Ovary (tissue), 3 donors: ENCODE data around the gene TRIO.

Source experiments
- EP300 ChIP-seq: sonication (generic); formaldehyde crosslinking; IDR thresholded peaks from one replicate; pipeline ENCODE4 v1.6.1; 2017; ENCODE audit warnings: antibody characterized with exemption
- POLR2A ChIP-seq: fragments of 450-650 bp; IDR thresholded peaks from one replicate; pipeline ENCODE4 v1.6.1; 2017; ENCODE audit warnings: antibody characterized with exemption, mild to moderate bottlenecking, moderate library complexity
- TF ChIP-seq, protein P1 (sequence below), 3 donors: fragments of 450-650 bp in 2 of 3; fragments of 200-600 bp in 1 of 3; IDR thresholded peaks; one replicate each; pipeline versions ENCODE4 v1.5.1 to v1.8.0; 2016 to 2022; ENCODE audit warnings: antibody characterized with exemption in 3 of 3, mild to moderate bottlenecking in 1 of 3
- donor health status: DM: no; HTN: no; CAD: no.

DNA sequence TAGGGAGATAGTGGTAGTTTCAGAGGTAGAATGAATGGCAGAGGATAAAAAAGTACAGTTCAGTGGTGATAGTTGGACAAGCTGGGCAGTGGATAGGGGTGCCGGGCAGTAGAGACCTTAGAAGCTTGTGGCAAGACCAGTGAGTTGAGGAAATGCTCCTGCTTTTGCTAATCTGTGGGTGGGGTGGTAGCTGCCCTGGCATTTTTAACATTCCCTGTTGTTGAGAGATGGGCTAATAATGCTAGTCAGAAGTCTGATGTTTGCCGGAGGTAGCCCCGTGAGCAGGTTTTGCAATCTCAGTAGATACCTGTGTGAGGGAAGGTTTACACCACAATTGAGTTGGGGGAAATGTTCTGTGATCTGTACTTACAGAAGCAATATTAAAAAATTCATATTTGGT, 91.1 kb downstream of the TRIO start:
- TF ChIP-seq, protein P1, sequence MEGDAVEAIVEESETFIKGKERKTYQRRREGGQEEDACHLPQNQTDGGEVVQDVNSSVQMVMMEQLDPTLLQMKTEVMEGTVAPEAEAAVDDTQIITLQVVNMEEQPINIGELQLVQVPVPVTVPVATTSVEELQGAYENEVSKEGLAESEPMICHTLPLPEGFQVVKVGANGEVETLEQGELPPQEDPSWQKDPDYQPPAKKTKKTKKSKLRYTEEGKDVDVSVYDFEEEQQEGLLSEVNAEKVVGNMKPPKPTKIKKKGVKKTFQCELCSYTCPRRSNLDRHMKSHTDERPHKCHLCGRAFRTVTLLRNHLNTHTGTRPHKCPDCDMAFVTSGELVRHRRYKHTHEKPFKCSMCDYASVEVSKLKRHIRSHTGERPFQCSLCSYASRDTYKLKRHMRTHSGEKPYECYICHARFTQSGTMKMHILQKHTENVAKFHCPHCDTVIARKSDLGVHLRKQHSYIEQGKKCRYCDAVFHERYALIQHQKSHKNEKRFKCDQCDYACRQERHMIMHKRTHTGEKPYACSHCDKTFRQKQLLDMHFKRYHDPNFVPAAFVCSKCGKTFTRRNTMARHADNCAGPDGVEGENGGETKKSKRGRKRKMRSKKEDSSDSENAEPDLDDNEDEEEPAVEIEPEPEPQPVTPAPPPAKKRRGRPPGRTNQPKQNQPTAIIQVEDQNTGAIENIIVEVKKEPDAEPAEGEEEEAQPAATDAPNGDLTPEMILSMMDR (IDR thresholded peaks at IDR 0.05) = no peak
- TF ChIP-seq POLR2A (no peak), EP300 (no peak)
